ENCODE results near the gene ASB8. TPM values are rescaled to one million over a fixed set of nuclear protein-coding genes. Genes with fewer than 3 reads are reported as not detected.
A peak's percentile ranks its signal among the peaks of the same experiment; 100 is the strongest.

The ASB8 gene
- total RNA-seq, 1 donor from 2014 or later = 89.0 TPM

GRCh38 chr12:48184549-48184922 lies 27.2 kb upstream of the ASB8 start:
- ATAC-seq = no peak
- DNase-seq = no peak
- intact Hi-C loops (cut with micrococcal nuclease) = no loop called here

GRCh38 chr12:48183876-48184548 lies 26.7 kb upstream of the ASB8 start:
- intact Hi-C loops (cut with micrococcal nuclease) = no loop called here
- ATAC-seq (peak; percentile 35), DNase-seq (no peak)

- peak; percentile 76 for DNase-seq
- intact Hi-C loops (cut with micrococcal nuclease) = no loop called here
- peak; percentile 87 for ATAC-seq
These were observed 26.0 kb upstream of the ASB8 start, which contains the start of gene CCDC184 for GRCh38 chr12:48183091-48183875. TSS of gene CCDC184 (plus strand) at chr12:48183644. CDS start at chr12:48184123, 479 bp downstream.

- no peak for ATAC-seq
- intact Hi-C loops (cut with micrococcal nuclease) = no loop called here
These were observed 25.3 kb upstream of the ASB8 start for GRCh38 chr12:48182631-48183030.

GRCh38 chr12:48180857-48181495 lies 23.7 kb upstream of the ASB8 start:
- intact Hi-C loops (cut with micrococcal nuclease) = no loop called here
- DNase-seq = no peak
- peak; percentile 5 for ATAC-seq

More at GRCh38 chr12:48182631-48183030, 25.3 kb upstream of the ASB8 start:
- no peak for DNase-seq

GRCh38 chr12:48180424-48180823 lies 23.1 kb upstream of the ASB8 start:
- intact Hi-C loops (cut with micrococcal nuclease) = no loop called here
- ATAC-seq (no peak), DNase-seq (no peak)

- no peak for DNase-seq
- intact Hi-C loops (cut with micrococcal nuclease) = no loop called here
- no peak for ATAC-seq
These were observed 22.2 kb upstream of the ASB8 start for GRCh38 chr12:48179466-48179865.

GRCh38 chr12:48177982-48178381 lies 20.7 kb upstream of the ASB8 start:
- ATAC-seq = no peak
- intact Hi-C loops (cut with micrococcal nuclease) = no loop called here
- no peak for DNase-seq

- intact Hi-C loops (cut with micrococcal nuclease) = no loop called here
- DNase-seq (no peak), ATAC-seq (no peak)
These were observed 19.1 kb upstream of the ASB8 start for GRCh38 chr12:48176417-48176751.

- no peak for ATAC-seq
- no peak for DNase-seq
- intact Hi-C loops (cut with micrococcal nuclease) = no loop called here
These were observed 18.5 kb upstream of the ASB8 start for GRCh38 chr12:48175613-48176416.

GRCh38 chr12:48169011-48169410 lies 11.7 kb upstream of the ASB8 start:
- ATAC-seq (no peak), DNase-seq (no peak)
- intact Hi-C loops (cut with micrococcal nuclease) = loop anchor here (5.0 kb wide), 1 partner anchor 82 kb away; no protein-coding TSS in a partner anchor

GRCh38 chr12:48165089-48165981 lies 8.0 kb upstream of the ASB8 start:
- DNase-seq = no peak
- intact Hi-C loops (cut with micrococcal nuclease) = loop anchor here (5.0 kb wide), 1 partner anchor 78 kb away; no protein-coding TSS in a partner anchor
- ATAC-seq = peak; percentile 53

- ATAC-seq (no peak), DNase-seq (no peak)
- intact Hi-C loops (cut with micrococcal nuclease) = no loop called here
These were observed 7.1 kb upstream of the ASB8 start for GRCh38 chr12:48164451-48164850.

GRCh38 chr12:48163150-48163747 lies 5.9 kb upstream of the ASB8 start:
- ATAC-seq = no peak
- intact Hi-C loops (cut with micrococcal nuclease) = no loop called here
- no peak for DNase-seq

- ATAC-seq (no peak), DNase-seq (no peak)
- intact Hi-C loops (cut with micrococcal nuclease) = no loop called here
These were observed 3.5 kb upstream of the ASB8 start for GRCh38 chr12:48160807-48161206.

GRCh38 chr12:48160046-48160445 lies 2.7 kb upstream of the ASB8 start:
- ATAC-seq (no peak), DNase-seq (no peak)
- intact Hi-C loops (cut with micrococcal nuclease) = no loop called here

GRCh38 chr12:48157889-48158370 lies 615 bp upstream of the ASB8 start:
- intact Hi-C loops (cut with micrococcal nuclease) = loop anchor here (10.0 kb wide), 1 partner anchor 53 kb away; the partner anchor contains the start of gene SENP1
- ATAC-seq (no peak), DNase-seq (no peak)

- intact Hi-C loops (cut with micrococcal nuclease) = loop anchor here (10.0 kb wide), 1 partner anchor 52 kb away; the partner anchor contains the start of gene SENP1
- ATAC-seq = no peak
- DNase-seq = no peak
These were observed 680 bp downstream of the ASB8 start for GRCh38 chr12:48156652-48157017.

Data from left ventricle myocardium superior (tissue), 1 donor.